Mammary epithelial cell (primary cell): Measurements from ENCODE around the gene ZNF621.

Source experiments
- CTCF ChIP-seq, 2 donors: IDR thresholded peaks in 1 of 2; conservative IDR thresholded peaks in 1 of 2; 2 replicates each; pipeline ENCODE4 v1.5.1; 2011 to 2012; ENCODE audit warnings: inconsistent platforms in 2 of 2, low read length in 2 of 2, mild to moderate bottlenecking in 2 of 2, control low read depth in 1 of 2, low read depth in 1 of 2; ENCODE audit not compliant: insufficient read depth in 1 of 2; ENCODE audit errors: extremely low read depth in 1 of 2
- EZH2 ChIP-seq: IDR thresholded peaks from 2 replicates; pipeline ENCODE4 v1.6.1; 2012; ENCODE audit warnings: low read length, inconsistent platforms, borderline replicate concordance

DNA sequence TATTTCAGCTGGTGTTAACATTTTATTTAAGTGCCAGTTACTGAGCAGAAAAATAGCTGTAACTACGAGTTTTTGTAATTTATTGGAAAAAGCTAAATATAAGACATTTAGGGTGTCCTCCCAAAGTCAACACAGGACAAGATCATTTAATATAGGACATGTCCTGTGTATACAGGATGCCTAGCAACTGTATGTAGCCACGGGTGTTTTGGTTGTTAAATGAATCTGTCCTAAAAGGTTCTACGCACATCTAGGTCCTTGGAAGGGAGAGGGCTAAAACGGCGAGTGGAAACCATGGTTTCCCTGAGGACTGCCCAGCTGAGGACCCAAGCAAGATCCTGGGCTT is 565 bp upstream of the ZNF621 start:
- no peak for TF ChIP-seq CTCF (conservative IDR thresholded peaks at IDR 0.05 in 1 of 2, IDR thresholded peaks at IDR 0.05 in 1 of 2; ENCODE audit: extremely low read depth in 1 of 2, insufficient read depth in 1 of 2, low read depth in 1 of 2, low read length in 2 of 2)
- TF ChIP-seq EZH2, result no peak
